Muscle layer of duodenum (tissue), 2 donors: ENCODE data around the gene AURKA.

Source experiments
- H3K27ac ChIP-seq: one replicate; pipeline ENCODE4 v1.7.0; 2013; ENCODE audit warnings: mild to moderate bottlenecking, low read length
- H3K27me3 ChIP-seq: one replicate; pipeline ENCODE4 v1.7.0; 2013; ENCODE audit warnings: low read depth, mild to moderate bottlenecking, control low read depth, low read length
- H3K36me3 ChIP-seq, 2 donors: one replicate each; pipeline ENCODE4 v1.7.0; 2013; ENCODE audit warnings: low read length in 2 of 2, control low read depth in 1 of 2, mild to moderate bottlenecking in 1 of 2; ENCODE audit not compliant: insufficient read depth in 2 of 2, control insufficient read depth in 1 of 2
- H3K4me1 ChIP-seq, 2 donors: one replicate each; pipeline ENCODE4 v1.7.0; 2013; ENCODE audit warnings: low read length in 2 of 2, mild to moderate bottlenecking in 2 of 2, control low read depth in 1 of 2, moderate library complexity in 1 of 2; ENCODE audit not compliant: insufficient read depth in 2 of 2, control insufficient read depth in 1 of 2
- H3K4me3 ChIP-seq, 2 donors: one replicate each; pipeline ENCODE4 v1.7.0; 2013; ENCODE audit warnings: low read length in 2 of 2, low read depth in 1 of 2, mild to moderate bottlenecking in 1 of 2
- H3K9me3 ChIP-seq, 2 donors: one replicate each; pipeline ENCODE4 v1.7.0; 2013; ENCODE audit warnings: low read length in 2 of 2, control low read depth in 1 of 2, mild to moderate bottlenecking in 1 of 2; ENCODE audit not compliant: control insufficient read depth in 1 of 2
- donor health status: healthy.

Gene AURKA

DNA sequence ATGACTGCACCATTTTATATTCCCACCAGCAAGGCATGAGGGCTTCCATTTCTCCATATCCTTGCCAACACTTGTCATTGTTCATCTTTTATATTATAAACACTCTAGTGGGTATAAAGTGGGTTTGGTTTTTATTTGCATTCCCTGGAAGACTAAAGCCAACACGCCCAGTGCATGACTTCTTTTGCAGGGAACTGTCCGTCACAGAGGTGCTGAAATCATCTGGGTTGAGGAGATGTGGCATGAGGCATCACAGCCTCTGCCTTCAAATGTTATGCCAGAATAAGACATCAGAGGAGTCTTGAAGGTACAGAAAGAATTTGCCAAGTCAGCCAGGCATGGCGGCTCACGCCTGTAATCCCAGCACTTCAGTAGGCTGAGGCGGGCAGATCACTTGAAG, 63.2 kb downstream of the AURKA start:
- Histone ChIP-seq H3K9me3 (peaks cover 0 to 3% of the 10 kb centered on the region in 2 donors), H3K36me3 (no peaks in the 10 kb centered on the region), H3K4me3 (no peak overlapping the region), H3K27ac (no peak overlapping the region), H3K4me1 (no peaks in the 10 kb centered on the region), H3K27me3 (no peaks in the 10 kb centered on the region)

DNA sequence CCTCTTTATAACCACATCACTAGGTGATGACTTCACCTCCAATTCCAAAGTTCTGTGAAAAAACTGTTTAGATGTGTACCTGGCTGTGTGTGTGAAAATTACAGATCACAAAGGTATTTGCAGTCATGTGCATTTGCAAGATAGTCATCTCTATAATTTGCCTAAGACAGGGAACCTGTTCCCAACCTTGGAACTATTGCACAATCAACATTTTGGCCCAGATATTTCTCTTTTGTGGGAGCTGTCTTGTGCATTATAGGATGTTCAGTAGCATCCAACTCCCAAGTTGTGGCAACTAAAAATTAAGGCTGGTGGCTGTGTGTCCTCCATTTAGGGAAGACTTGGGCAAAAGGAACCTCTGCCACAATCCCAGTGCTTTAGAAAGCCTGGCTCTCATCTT, 67.2 kb downstream of the AURKA start:
- Histone ChIP-seq H3K4me3 (no peak overlapping the region), H3K36me3 (no peaks in the 10 kb centered on the region), H3K9me3 (no peaks in the 10 kb centered on the region), H3K4me1 (no peaks in the 10 kb centered on the region), H3K27me3 (no peaks in the 10 kb centered on the region), H3K27ac (no peak overlapping the region)

DNA sequence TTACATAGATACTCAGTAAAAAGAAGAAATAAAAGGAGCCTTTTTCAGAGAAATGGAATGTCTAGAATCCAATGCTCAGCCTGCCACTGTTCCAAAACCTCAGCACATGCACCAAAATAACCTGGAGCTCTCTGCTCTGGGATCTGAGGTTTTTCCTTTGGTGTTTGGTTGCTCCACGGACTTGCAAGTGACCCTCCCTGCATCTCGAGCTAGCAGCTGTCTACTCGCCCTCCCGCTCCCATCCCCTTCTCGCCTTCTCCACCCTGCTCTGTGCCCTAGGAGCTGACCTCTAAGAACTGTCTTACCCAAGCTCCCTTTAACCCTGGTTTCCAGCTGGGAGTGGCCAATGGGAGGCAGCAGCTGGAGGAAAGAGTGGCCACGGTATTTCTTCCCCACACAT, 68.4 kb downstream of the AURKA start:
- Histone ChIP-seq H3K9me3 (no peaks in the 10 kb centered on the region), H3K36me3 (no peaks in the 10 kb centered on the region), H3K4me1 (no peaks in the 10 kb centered on the region), H3K27ac (no peak overlapping the region), H3K4me3 (no peak overlapping the region), H3K27me3 (no peaks in the 10 kb centered on the region)

DNA sequence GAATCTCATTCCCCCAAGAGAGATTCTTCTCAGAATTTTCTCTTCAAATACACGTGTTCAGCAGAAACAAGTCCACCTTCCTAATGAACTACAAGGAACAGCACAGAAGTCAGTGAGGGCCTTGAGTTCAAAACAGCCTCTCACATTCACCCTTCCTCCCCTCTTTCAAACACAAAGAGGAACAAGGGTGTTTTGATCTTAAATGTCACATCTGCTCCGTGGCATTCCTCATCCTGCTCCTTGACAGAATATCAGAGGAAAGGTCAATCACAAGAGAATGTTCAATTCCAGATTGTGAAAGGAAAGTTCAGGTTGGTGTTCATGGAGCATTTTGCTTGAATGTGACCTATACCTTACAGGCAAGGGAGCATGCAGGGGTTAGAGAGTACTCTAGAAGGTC, 68.8 kb downstream of the AURKA start:
- no peaks in the 10 kb centered on the region for H3K4me1 ChIP-seq

DNA sequence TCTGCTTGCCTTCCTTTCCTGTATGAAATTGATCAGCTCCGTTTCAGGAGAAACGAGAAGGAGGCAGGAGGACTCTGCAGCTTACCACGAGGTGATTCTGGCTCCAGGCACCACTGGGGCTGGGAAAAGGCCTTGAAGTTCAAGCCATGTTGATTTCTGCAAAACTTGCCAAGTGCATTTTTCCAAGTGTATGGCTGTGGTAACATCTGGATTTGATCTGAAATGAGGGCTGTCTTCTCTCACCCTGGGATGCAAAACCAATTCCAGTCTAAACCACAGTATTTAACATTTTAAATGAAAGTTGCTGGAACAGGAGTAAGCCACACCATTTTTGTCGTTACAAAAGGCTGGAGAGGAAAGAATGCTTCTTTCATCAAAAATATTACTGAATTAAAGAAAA, 69.3 kb downstream of the AURKA start:
- Histone ChIP-seq H3K27me3 (no peaks in the 10 kb centered on the region), H3K4me1 (no peaks in the 10 kb centered on the region), H3K9me3 (no peaks in the 10 kb centered on the region), H3K36me3 (no peaks in the 10 kb centered on the region), H3K4me3 (no peak overlapping the region), H3K27ac (no peak overlapping the region)

More for the DNA sequence above, 68.8 kb downstream of the AURKA start:
- H3K9me3 ChIP-seq: no peaks in the 10 kb centered on the region
- no peaks in the 10 kb centered on the region for H3K27me3 ChIP-seq
- H3K27ac ChIP-seq: no peak overlapping the region
- H3K36me3 ChIP-seq: no peaks in the 10 kb centered on the region
- H3K4me3 ChIP-seq: no peak overlapping the region
